Fibroblast of lung (primary cell): ENCODE measurements around the gene CTNNA2. TPM values are rescaled to one million over a fixed set of nuclear protein-coding genes. Genes with fewer than 3 reads are reported as not detected.

ENCODE experiments used
- DNase-seq, 2 donors: peaks; one replicate each; pipeline versions ENCODE4 v3.0.0 to v3.0.0-alpha.2; 2010; ENCODE audit warnings: low read depth in 2 of 2
- H2AFZ ChIP-seq: 2 replicates; pipeline ENCODE4 v1.5.1; 2012; ENCODE audit warnings: low read length, control low read depth, inconsistent platforms
- H3K27ac ChIP-seq: 2 replicates; pipeline ENCODE4 v1.5.1; 2011; ENCODE audit warnings: low read length, control low read depth; ENCODE audit not compliant: insufficient read depth
- H3K27me3 ChIP-seq: 2 replicates; pipeline ENCODE4 v1.5.1; 2011; ENCODE audit warnings: mild to moderate bottlenecking, low read length; ENCODE audit not compliant: control insufficient read depth, insufficient read depth
- H3K36me3 ChIP-seq: 2 replicates; pipeline ENCODE4 v1.5.1; 2011; ENCODE audit warnings: low read length; ENCODE audit not compliant: control insufficient read depth, insufficient read depth
- H3K4me1 ChIP-seq: 2 replicates; pipeline ENCODE4 v1.5.1; 2011; ENCODE audit warnings: low read length; ENCODE audit not compliant: control insufficient read depth, insufficient read depth; ENCODE audit errors: extremely low read depth
- H3K4me2 ChIP-seq: 2 replicates; pipeline ENCODE4 v1.5.1; 2011; ENCODE audit warnings: low read length, control low read depth; ENCODE audit not compliant: insufficient read depth; ENCODE audit errors: extremely low read depth
- H3K4me3 ChIP-seq, 4 experiments: fragments of 200-600 bp in 1 of 4; sonication (generic) in 1 of 4; replicated peaks in 1 of 4; 2 replicates each; pipeline ENCODE4 v1.5.1; 2011 to 2016; ENCODE audit warnings: low read length in 4 of 4, low read depth in 3 of 4, mild to moderate bottlenecking in 3 of 4, control low read depth in 2 of 4, inconsistent platforms in 1 of 4, mixed read lengths in 1 of 4; ENCODE audit not compliant: insufficient read depth in 1 of 4; ENCODE audit errors: control extremely low read depth in 1 of 4
- H3K79me2 ChIP-seq: 2 replicates; pipeline ENCODE4 v1.5.1; 2012; ENCODE audit warnings: mild to moderate bottlenecking, low read length, inconsistent platforms; ENCODE audit not compliant: control insufficient read depth, insufficient read depth
- H3K9ac ChIP-seq: 2 replicates; pipeline ENCODE4 v1.5.1; 2011; ENCODE audit warnings: mild to moderate bottlenecking, low read length, control low read depth; ENCODE audit not compliant: insufficient read depth
- H3K9me3 ChIP-seq: 2 replicates; pipeline ENCODE4 v1.5.1; 2012; ENCODE audit warnings: low read depth, low read length; ENCODE audit not compliant: control insufficient read depth, insufficient read depth
- H4K20me1 ChIP-seq: 2 replicates; pipeline ENCODE4 v1.5.1; 2011; ENCODE audit warnings: low read length; ENCODE audit not compliant: control insufficient read depth, insufficient read depth; ENCODE audit errors: extremely low read depth
- EZH2 ChIP-seq: IDR thresholded peaks from 2 replicates; pipeline ENCODE4 v1.5.1; 2012; ENCODE audit warnings: low read length, control low read depth, mild to moderate bottlenecking; ENCODE audit errors: missing control alignments
- polyA plus RNA-seq, 2 donors: library from polyadenylated mRNA; depleted of rRNA in 1 of 2; stranded (reverse) in 1 of 2; unstranded in 1 of 2; fragments of >200 nt; gene quantifications; 2 replicates each; pipeline ENCODE4 v1.2.1, GENCODE V29; 2011 to 2012; ENCODE audit warnings: missing spikeins in 1 of 2
- total RNA-seq: library from RNA; depleted of rRNA; stranded (reverse); fragments of >200 nt; gene quantifications from 2 replicates; pipeline ENCODE4 v1.2.1, GENCODE V29; 2014
- TF ChIP-seq, protein P1 (sequence below), 2 donors: IDR thresholded peaks in 1 of 2; conservative IDR thresholded peaks in 1 of 2; 1 replicate in 1 of 2; 2 replicates in 1 of 2; pipeline ENCODE4 v1.5.1; 2011 to 2012; ENCODE audit warnings: low read length in 2 of 2, control low read depth in 1 of 2, inconsistent platforms in 1 of 2, low read depth in 1 of 2, mild to moderate bottlenecking in 1 of 2

Gene CTNNA2
- total and polyA plus RNA-seq, 2 donors (not counting 1 experiment from before 2014, with no cell fraction given), result not detected

DNA sequence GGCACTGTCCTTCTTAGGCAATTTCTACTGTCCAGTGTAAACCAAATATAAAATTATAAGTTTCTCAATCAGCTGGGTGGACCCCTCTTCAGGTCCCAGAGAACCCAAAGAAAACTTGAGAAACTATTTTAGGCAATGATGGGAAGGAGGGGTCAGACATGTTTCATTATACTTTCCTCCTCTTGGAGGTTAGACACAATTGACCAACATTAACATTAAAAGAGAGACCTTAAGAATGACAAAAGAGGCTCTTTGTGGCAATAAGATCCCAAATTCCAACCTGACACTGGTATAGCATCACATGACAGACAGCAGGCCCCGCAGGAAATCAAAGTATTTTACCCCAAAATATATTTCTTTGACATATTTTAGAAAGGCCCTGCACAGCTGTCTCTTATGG is 718.6 kb downstream of the CTNNA2 start:
- no peak overlapping the region for H2AFZ ChIP-seq
- H3K4me1 ChIP-seq, result no peaks in the 10 kb centered on the region
- no peaks in the 10 kb centered on the region for H3K79me2 ChIP-seq
- TF ChIP-seq, protein P1, sequence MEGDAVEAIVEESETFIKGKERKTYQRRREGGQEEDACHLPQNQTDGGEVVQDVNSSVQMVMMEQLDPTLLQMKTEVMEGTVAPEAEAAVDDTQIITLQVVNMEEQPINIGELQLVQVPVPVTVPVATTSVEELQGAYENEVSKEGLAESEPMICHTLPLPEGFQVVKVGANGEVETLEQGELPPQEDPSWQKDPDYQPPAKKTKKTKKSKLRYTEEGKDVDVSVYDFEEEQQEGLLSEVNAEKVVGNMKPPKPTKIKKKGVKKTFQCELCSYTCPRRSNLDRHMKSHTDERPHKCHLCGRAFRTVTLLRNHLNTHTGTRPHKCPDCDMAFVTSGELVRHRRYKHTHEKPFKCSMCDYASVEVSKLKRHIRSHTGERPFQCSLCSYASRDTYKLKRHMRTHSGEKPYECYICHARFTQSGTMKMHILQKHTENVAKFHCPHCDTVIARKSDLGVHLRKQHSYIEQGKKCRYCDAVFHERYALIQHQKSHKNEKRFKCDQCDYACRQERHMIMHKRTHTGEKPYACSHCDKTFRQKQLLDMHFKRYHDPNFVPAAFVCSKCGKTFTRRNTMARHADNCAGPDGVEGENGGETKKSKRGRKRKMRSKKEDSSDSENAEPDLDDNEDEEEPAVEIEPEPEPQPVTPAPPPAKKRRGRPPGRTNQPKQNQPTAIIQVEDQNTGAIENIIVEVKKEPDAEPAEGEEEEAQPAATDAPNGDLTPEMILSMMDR (conservative IDR thresholded peaks at IDR 0.05 in 1 of 2, IDR thresholded peaks at IDR 0.05 in 1 of 2; ENCODE audit: low read depth in 1 of 2, low read length in 2 of 2), result no peak
- TF ChIP-seq EZH2, result no peak
- no peaks in the 10 kb centered on the region for H3K36me3 ChIP-seq
- H4K20me1 ChIP-seq, result no peaks in the 10 kb centered on the region
- no peak for DNase-seq
- no peaks in the 10 kb centered on the region for H3K27me3 ChIP-seq
- H3K9me3 ChIP-seq, result no peaks in the 10 kb centered on the region
- no peak overlapping the region for H3K4me3 ChIP-seq
- H3K9ac ChIP-seq, result no peak overlapping the region
- H3K27ac ChIP-seq, result no peak overlapping the region
- H3K4me2 ChIP-seq, result no peak overlapping the region

DNA sequence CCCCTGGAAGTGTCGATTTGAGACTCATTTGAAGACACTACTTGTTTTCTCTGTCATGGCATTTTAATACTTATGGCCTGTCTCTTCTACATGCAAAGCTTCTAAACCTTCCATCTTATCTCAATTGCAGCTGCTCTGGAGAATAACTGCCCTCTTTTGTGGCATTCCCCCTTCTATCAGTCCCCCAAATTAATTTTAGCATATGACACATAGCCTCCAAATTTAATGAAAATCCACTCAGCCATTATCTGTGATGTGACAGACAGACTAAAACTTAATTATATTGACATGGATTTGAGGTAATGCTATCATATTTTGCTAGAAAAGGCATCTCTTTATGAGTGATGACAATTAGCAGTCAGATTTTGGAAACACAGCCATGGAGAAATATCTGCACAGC is 720.5 kb downstream of the CTNNA2 start:
- Histone ChIP-seq H3K27me3 (no peaks in the 10 kb centered on the region), H3K27ac (no peak overlapping the region), H3K4me2 (no peak overlapping the region), H3K4me3 (no peak overlapping the region), H3K9ac (no peak overlapping the region), H2AFZ (no peak overlapping the region), H3K36me3 (no peaks in the 10 kb centered on the region), H3K79me2 (no peaks in the 10 kb centered on the region), H3K4me1 (no peaks in the 10 kb centered on the region), H4K20me1 (no peaks in the 10 kb centered on the region), H3K9me3 (no peaks in the 10 kb centered on the region)
- no peak for DNase-seq
- TF ChIP-seq, protein P1 (conservative IDR thresholded peaks at IDR 0.05 in 1 of 2, IDR thresholded peaks at IDR 0.05 in 1 of 2; ENCODE audit: low read depth in 1 of 2, low read length in 2 of 2), result no peak
- TF ChIP-seq EZH2, result no peak

DNA sequence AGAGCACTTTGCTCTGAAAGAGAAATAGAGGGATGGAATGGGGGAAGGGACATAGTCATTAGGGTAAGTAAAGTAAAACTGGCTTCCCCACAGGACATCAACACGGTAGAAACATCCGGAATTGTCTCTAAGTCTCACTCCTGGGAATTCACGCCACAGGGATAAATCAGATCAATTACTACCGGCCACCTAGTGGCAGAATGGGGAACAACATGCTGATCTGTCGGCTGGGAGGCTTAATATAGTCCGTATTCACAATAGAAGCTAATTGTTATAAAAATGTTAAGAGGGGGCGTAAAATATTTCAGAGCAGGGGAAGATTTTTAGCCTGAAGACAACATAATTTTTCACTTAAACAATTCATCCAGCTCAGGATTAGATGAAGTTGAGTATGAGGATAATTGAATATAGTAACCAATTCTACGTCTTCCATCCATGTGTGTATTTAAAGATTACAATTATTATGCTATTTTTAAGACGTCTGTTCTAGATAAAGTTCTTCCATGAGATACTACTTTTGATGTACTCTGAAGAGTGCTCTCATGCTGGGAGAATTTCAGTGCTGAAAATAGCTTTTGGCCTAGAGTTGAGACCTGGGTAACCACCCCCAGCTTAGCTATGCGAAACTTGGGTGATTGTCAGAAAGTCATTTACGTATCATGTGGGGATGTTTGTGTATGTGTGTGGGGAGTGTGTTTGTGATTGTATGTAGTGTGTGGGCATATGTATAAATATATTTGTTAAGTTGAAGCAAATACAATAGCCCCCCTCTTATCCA is 726.0 kb downstream of the CTNNA2 start:
- no peaks in the 10 kb centered on the region for H3K36me3 ChIP-seq
- no peak overlapping the region for H3K9ac ChIP-seq
- no peaks in the 10 kb centered on the region for H4K20me1 ChIP-seq
- H2AFZ ChIP-seq, result no peak overlapping the region
- H3K27me3 ChIP-seq, result no peaks in the 10 kb centered on the region
- TF ChIP-seq, protein P1 (conservative IDR thresholded peaks at IDR 0.05 in 1 of 2, IDR thresholded peaks at IDR 0.05 in 1 of 2; ENCODE audit: low read depth in 1 of 2, low read length in 2 of 2), result peak; percentile 86 to 93
- no peak for TF ChIP-seq EZH2
- no peak overlapping the region for H3K27ac ChIP-seq
- peak; percentile 3 to 51 for DNase-seq
- H3K4me2 ChIP-seq, result no peak overlapping the region
- H3K4me3 ChIP-seq, result no peak overlapping the region
- H3K79me2 ChIP-seq, result no peaks in the 10 kb centered on the region
- no peaks in the 10 kb centered on the region for H3K4me1 ChIP-seq
- no peaks in the 10 kb centered on the region for H3K9me3 ChIP-seq
